A549 (cell line): ENCODE data around the gene CMTM1. TPM values are rescaled to one million over a fixed set of nuclear protein-coding genes. Genes with fewer than 3 reads are reported as not detected.
"Not testable (repeated sequence)": the region's sequence is repeated elsewhere in the genome, so short reads cannot be mapped to it uniquely, and the experiment has no call there.

Experiments used
- ATAC-seq, 2 experiments: fragments of 200-7000 bp in 1 of 2; fragments of >200 bp in 1 of 2; cut with Nextera tagmentation in 1 of 2; cut with Tn5 transposase in 1 of 2; 3 replicates each; pipeline versions ENCODE4 v1.8.0 to v1.9.1; 2018 to 2020; ENCODE audit warnings: mild to moderate bottlenecking in 1 of 2, moderate library complexity in 1 of 2
- CTCF ChIA-PET: fragments of 300-600 bp; sonication (Branson Sonifier 250); formaldehyde crosslinking; extraction: SDS; loops from one replicate; lab custom pipeline; 2021; ENCODE audit warnings: antibody characterized with exemption, inconsistent platforms; lab: Yijun Ruan, JAX
- POLR2A ChIA-PET: fragments of 350-600 bp; formaldehyde crosslinking; extraction: SDS; loops from one replicate; lab custom pipeline; 2021; ENCODE audit warnings: antibody characterized with exemption, inconsistent platforms; lab: Yijun Ruan, JAX
- DNase-seq, 2 experiments: peaks; one replicate each; pipeline versions ENCODE4 v3.0.0 to v3.0.0-alpha.2; 2011 to 2016; ENCODE audit warnings: low read depth in 1 of 2, low spot score in 1 of 2
- FAIRE-seq: peaks from 2 replicates; lab custom pipeline; 2011; peaks lifted over from hg19 to GRCh38; lab: Jason Lieb, UNC
- H3K27ac ChIP-seq, 2 experiments: fragments of >200 bp; sonication (Bioruptor Twin); formaldehyde crosslinking; 3 replicates each; pipeline ENCODE4 v1.5.1; 2016 to 2017
- H3K4me1 ChIP-seq: fragments of >200 bp; sonication (Bioruptor Twin); formaldehyde crosslinking; 3 replicates; pipeline ENCODE4 v1.6.1; 2016
- H3K4me2 ChIP-seq: fragments of >200 bp; sonication (Bioruptor Twin); formaldehyde crosslinking; 3 replicates; pipeline ENCODE4 v1.6.1; 2016
- H3K4me3 ChIP-seq: fragments of >200 bp; sonication (Bioruptor Twin); formaldehyde crosslinking; 3 replicates; pipeline ENCODE4 v1.5.1; 2016
- H3K9me3 ChIP-seq: fragments of >200 bp; sonication (Bioruptor Twin); formaldehyde crosslinking; 3 replicates; pipeline ENCODE4 v1.6.1; 2016
- CHD2 ChIP-seq: fragments of 150-350 bp; IDR thresholded peaks from 2 replicates; pipeline ENCODE4 v1.6.1; 2014; ENCODE audit warnings: low read length; ENCODE audit not compliant: partially characterized antibody
- EHMT2 ChIP-seq: fragments of 200-600 bp; sonication (generic); IDR thresholded peaks from 2 replicates; pipeline ENCODE4 v1.6.1; 2016; ENCODE audit warnings: antibody characterized with exemption, low read depth, mild to moderate bottlenecking, moderate library complexity
- FOSB ChIP-seq: fragments of 250-450 bp; sonication (Bioruptor Pico); IDR thresholded peaks from 2 replicates; pipeline ENCODE4 v1.5.0; 2020; ENCODE audit warnings: mild to moderate bottlenecking, moderate library complexity
- HDAC2 ChIP-seq: fragments of 200-600 bp; sonication (generic); IDR thresholded peaks from 2 replicates; pipeline ENCODE4 v1.6.1; 2016
- HOXB5 ChIP-seq: fragments of 250-450 bp; sonication (Bioruptor Pico); IDR thresholded peaks from 2 replicates; pipeline ENCODE4 v1.5.0; 2020; ENCODE audit warnings: mild to moderate bottlenecking, moderate library complexity
- MAZ ChIP-seq: fragments of 150-350 bp; IDR thresholded peaks from 2 replicates; pipeline ENCODE4 v1.6.1; 2014; ENCODE audit warnings: antibody characterized with exemption, low read depth, low read length, borderline replicate concordance
- MYC ChIP-seq: IDR thresholded peaks from 2 replicates; pipeline ENCODE4 v1.6.1; 2012; ENCODE audit warnings: mild to moderate bottlenecking, inconsistent platforms, low read length, improper control_type of control experiment, borderline replicate concordance
- PHF8 ChIP-seq: fragments of 200-600 bp; sonication (generic); IDR thresholded peaks from 2 replicates; pipeline ENCODE4 v1.6.1; 2016; ENCODE audit warnings: low read depth, mild to moderate bottlenecking, antibody characterized with exemption, moderate library complexity, borderline replicate concordance
- RAD21 ChIP-seq, 2 experiments: fragments of >200 bp in 1 of 2; sonication (Bioruptor Twin) in 1 of 2; formaldehyde crosslinking in 1 of 2; IDR thresholded peaks in 1 of 2; conservative IDR thresholded peaks in 1 of 2; 2 replicates in 1 of 2; 3 replicates in 1 of 2; pipeline ENCODE4 v1.6.1; 2012 to 2018; ENCODE audit warnings: inconsistent platforms in 1 of 2
- RCOR1 ChIP-seq: fragments of 150-350 bp; IDR thresholded peaks from 2 replicates; pipeline ENCODE4 v1.6.1; 2014; ENCODE audit warnings: antibody characterized with exemption, low read length, low read depth
- ZC3H11A ChIP-seq: fragments of 450-650 bp; IDR thresholded peaks from 2 replicates; pipeline ENCODE4 v1.6.1; 2014; ENCODE audit warnings: antibody characterized with exemption, mild to moderate bottlenecking
- WGBS: methylation state at CpG from one replicate; pipeline ENCODE4 v1.1.6; 2017; ENCODE audit errors: missing lambda C conversion rate; 5-methylcytosine and 5-hydroxymethylcytosine counted together
- polyA plus RNA-seq, 4 experiments: library from polyadenylated mRNA; depleted of rRNA in 3 of 4; stranded (reverse); fragments of >200 nt; fragmentation: RNase III in 1 of 4; extraction: RNeasy Plus Mini Kit Qiagen cat#74134 plus additional on column Dnase treatment in 1 of 4; gene quantifications; 2 replicates in 3 of 4; 3 replicates in 1 of 4; pipeline ENCODE4 v1.2.3, GENCODE V29; 2011 to 2017
- TF ChIP-seq, protein P1 (sequence below): fragments of >200 bp; sonication (Bioruptor Twin); formaldehyde crosslinking; IDR thresholded peaks from 3 replicates; pipeline ENCODE4 v1.5.1; 2016

The CMTM1 gene
- polyA plus RNA-seq, 2 of the 4 experiments (the other 2 are of a cell fraction) = 1.3 to 1.9 TPM

DNA sequence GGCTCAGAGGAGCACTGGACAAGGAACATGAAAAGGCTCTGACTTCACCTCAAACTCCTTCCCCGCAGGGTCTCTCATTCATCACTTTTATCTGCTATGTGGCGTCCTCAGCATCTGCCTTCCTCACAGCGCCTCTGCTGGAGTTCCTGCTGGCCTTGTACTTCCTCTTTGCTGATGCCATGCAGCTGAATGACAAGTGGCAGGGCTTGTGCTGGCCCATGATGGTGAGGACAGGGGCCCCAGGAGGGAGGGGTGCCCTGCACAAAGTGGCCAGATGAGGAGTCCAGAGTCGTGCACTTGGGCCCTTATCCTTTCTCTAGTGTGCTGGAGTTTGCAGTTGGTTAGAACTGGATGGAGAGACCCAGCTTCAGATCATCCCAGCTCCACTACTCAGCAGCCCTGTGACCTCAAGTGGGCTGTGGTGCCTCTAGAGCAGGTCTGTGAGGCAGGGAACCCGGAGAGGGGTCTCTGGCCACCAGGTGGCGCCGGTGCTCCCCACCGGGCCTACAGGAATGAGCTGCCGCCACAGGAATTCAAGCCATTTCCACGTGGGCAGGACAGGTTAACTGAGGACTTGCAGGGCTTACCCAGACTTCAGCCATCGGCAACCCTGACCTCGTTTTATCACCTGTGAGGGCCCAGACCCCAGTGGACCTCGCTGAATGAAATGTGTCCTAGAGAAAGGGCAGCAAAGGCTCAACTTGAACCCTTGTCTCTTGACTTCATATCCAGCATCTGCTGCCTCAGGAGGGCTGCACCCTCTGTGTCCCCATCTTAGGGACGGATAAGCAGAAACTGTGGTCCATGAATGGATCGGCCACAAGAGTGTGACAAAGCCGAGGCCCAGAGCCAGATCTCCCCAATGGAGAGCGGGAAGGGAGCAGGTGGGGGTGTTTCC, 42.3 kb downstream of the CMTM1 start (continued):
- no peak for TF ChIP-seq RCOR1

DNA sequence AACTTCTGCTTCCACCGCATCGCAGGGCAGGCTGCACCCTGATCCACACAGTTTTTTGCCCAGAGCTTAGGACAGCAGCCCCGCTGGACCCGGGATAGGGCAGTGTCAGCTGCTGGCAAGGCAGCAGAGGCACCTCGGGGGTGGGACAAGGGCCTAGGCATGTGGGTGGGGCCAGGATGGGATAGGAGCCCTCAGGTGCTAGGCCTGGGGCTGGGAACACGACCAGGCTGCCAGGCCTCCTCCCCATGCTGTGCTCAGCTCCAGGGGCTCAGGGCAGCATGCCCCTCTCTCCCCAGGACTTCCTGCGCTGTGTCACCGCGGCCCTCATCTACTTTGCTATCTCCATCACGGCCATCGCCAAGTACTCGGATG, 42.9 kb downstream of the CMTM1 start:
- no peak overlapping the region for H3K4me3 ChIP-seq
- DNase-seq (no peak), ATAC-seq (no peak), FAIRE-seq (no peak)
- peaks cover 26% of the 10 kb centered on the region for H3K4me1 ChIP-seq
- H3K4me2 ChIP-seq = no peak overlapping the region
- POLR2A ChIA-PET = interaction anchor here (0.6 to 1.2 kb wide), 2 partner anchors 60 to 259 kb away, joined by 3 to 5 read pairs; no protein-coding TSS in a partner anchor
- CTCF ChIA-PET = interaction anchor here (0.5 to 6.4 kb wide), 48 partner anchors 9 to 271 kb away, joined by 3 to 60 read pairs (median 5); partner anchors contain the start of genes CKLF, CMTM1, CMTM4 and DYNC1LI2
- WGBS = 82% methylated on average over 12 of the region's 12 CpGs
- no peaks in the 10 kb centered on the region for H3K9me3 ChIP-seq
- peak overlapping the region; percentile 19 to 86; a peak in 3 of 6 replicates for H3K27ac ChIP-seq
- TF ChIP-seq, protein P1, sequence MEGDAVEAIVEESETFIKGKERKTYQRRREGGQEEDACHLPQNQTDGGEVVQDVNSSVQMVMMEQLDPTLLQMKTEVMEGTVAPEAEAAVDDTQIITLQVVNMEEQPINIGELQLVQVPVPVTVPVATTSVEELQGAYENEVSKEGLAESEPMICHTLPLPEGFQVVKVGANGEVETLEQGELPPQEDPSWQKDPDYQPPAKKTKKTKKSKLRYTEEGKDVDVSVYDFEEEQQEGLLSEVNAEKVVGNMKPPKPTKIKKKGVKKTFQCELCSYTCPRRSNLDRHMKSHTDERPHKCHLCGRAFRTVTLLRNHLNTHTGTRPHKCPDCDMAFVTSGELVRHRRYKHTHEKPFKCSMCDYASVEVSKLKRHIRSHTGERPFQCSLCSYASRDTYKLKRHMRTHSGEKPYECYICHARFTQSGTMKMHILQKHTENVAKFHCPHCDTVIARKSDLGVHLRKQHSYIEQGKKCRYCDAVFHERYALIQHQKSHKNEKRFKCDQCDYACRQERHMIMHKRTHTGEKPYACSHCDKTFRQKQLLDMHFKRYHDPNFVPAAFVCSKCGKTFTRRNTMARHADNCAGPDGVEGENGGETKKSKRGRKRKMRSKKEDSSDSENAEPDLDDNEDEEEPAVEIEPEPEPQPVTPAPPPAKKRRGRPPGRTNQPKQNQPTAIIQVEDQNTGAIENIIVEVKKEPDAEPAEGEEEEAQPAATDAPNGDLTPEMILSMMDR = no peak
- TF ChIP-seq MYC = no peak
- no peak for TF ChIP-seq HDAC2
- TF ChIP-seq PHF8 = no peak
- no peak for TF ChIP-seq RAD21 (conservative IDR thresholded peaks at IDR 0.05 in 1 of 2, IDR thresholded peaks at IDR 0.05 in 1 of 2)
- TF ChIP-seq CHD2 = no peak
- no peak for TF ChIP-seq HOXB5 (CRISPR knock-in tag)

DNA sequence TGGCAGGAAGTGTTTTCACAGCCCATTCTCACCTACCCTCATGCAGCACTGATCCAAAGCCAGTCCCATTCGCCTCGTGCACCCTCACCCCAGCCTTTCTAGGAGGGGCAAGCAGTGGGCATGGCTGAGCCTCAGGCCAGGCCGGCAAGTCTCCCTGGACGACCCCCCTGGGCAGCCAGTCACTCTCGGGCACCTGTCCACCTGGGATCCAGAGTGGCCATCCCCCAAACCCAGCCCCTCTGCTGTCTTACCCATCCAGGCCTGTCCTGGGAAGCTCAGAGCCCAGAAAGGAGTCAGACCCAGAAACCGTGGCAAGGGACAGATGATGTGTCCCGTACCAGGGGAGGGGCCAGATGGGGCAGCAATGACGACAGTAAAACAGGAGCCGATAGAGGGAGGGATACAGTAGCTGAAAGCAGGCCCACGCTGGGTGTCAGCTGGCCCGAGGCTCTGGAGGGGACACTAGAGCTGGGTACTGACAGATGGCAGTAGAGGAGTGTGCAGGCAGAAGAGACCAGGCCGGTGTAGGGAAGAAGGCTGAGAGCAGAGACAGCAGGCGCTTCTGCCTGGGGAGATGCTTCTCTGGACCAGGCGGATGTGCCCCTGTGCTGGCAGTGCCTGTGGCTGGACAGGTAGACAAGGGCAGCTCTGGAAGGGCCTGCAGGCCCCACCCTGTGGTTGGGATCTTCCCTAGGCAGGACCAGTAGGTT, 44.0 kb downstream of the CMTM1 start:
- TF ChIP-seq EHMT2 (no peak), RAD21 (conservative IDR thresholded peaks at IDR 0.05 in 1 of 2, IDR thresholded peaks at IDR 0.05 in 1 of 2) (no peak), MAZ (no peak), FOSB (CRISPR knock-in tag) (no peak), ZC3H11A (no peak)
- ChIA-PET POLR2A (no interaction called here), CTCF (interaction anchor here (1.4 to 6.4 kb wide), 10 partner anchors 10 to 258 kb away, joined by 3 to 60 read pairs (median 20); partner anchors contain the start of genes CMTM1 and CMTM4)
- FAIRE-seq (no peak), DNase-seq (no peak), ATAC-seq (no peak)
- Histone ChIP-seq H3K4me2 (no peak overlapping the region), H3K4me3 (no peak overlapping the region), H3K27ac (no peak overlapping the region), H3K9me3 (no peaks in the 10 kb centered on the region), H3K4me1 (peaks cover 26% of the 10 kb centered on the region)
- 94% methylated on average over 11 of the region's 14 CpGs for WGBS

DNA sequence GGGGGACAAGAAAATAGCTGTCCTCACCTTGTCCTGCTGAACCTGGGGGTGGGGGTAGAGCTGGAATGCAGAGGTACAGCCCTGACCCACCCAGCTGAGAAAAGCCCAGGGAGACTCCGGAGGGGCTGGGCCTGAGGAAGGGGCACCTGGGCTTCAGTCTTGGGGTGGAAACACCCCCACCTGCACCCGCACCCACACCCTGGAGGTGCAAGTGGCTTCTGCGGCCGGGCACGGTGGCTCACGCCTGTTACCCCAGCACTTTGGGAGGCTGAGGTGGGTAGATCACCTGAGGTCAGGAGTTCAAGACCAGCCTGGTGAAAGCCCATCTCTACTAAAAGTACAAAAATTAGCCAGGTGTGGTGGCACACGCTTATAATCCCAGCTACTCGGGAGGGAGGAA, 45.7 kb downstream of the CMTM1 start:
- ATAC-seq, H3K9me3 ChIP-seq, FAIRE-seq, POLR2A ChIA-PET, DNase-seq, H3K4me2 ChIP-seq, H3K27ac ChIP-seq, H3K4me3 ChIP-seq: not testable (repeated sequence)
- H3K4me1 ChIP-seq = peaks cover 15% of the 10 kb centered on the region
- CTCF ChIA-PET = interaction anchor here (0.9 to 6.4 kb wide), 4 partner anchors 40 to 117 kb away, joined by 3 to 60 read pairs (median 14); no protein-coding TSS in a partner anchor
- WGBS = 96% methylated on average over 8 of the region's 8 CpGs
